ENCODE measurements around the gene COL4A1.

DNA sequence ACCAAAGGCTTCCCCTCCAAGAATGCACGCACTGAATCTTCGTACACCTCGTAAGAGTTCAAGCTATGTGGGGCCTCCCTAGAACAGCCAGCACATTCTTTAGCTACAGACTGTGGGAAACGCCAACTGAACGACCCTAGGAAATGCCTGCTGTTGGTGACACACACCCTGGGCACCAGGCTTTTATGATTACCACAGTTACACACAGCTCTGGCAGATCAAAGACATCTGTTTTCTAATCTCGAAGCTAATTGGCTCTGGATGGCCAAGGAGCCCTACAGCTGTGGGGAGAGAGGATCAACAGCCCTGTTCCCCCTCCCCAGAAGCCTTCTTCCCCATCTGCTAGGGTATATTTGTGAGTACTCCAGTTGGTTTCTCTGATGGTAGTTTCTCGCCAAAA is 123.0 kb downstream of the COL4A1 start:
- no peak for TF ChIP-seq ZNF138 (CRISPR knock-in tag; IDR thresholded peaks at IDR 0.05; ENCODE audit: low read depth)
- no peak for TF ChIP-seq EP300 (IDR thresholded peaks at IDR 0.05; ENCODE audit: low read depth in 2 of 2, low read length in 2 of 2)
- no peak for TF ChIP-seq EP300 (CRISPR knock-in tag; IDR thresholded peaks at IDR 0.05; ENCODE audit: borderline replicate concordance)
